GM03348 (cell line): ENCODE results near the gene SPOPL.
"Not testable (repeated sequence)": the region's sequence is repeated elsewhere in the genome, so short reads cannot be mapped to it uniquely, and the experiment has no call there.

Experiments
- DNase-seq: peaks from one replicate; pipeline ENCODE4 v3.0.0; 2012; ENCODE audit warnings: low spot score

SPOPL gene

GRCh38 chr2:138501425-138502254 lies at the start of gene SPOPL:
Gene SPOPL (plus strand): TSS chr2:138501770. CDS start chr2:138550217, 48,447 bp downstream.
- peak; percentile 99 for DNase-seq

- DNase-seq, result no peak
Measured at GRCh38 chr2:138452324-138452723, 49.2 kb upstream of the SPOPL start.

- DNase-seq, result no peak
Measured at GRCh38 chr2:138453815-138454214, 47.8 kb upstream of the SPOPL start.

- no peak for DNase-seq
Measured at GRCh38 chr2:138454761-138455160, 46.8 kb upstream of the SPOPL start.

GRCh38 chr2:138455275-138455674 lies 46.3 kb upstream of the SPOPL start:
- no peak for DNase-seq

GRCh38 chr2:138455691-138456090 lies 45.9 kb upstream of the SPOPL start:
- DNase-seq, result no peak

GRCh38 chr2:138462689-138463088 lies 38.9 kb upstream of the SPOPL start:
- DNase-seq, result not testable (repeated sequence)

GRCh38 chr2:138468617-138469016 lies 33.0 kb upstream of the SPOPL start:
- DNase-seq, result no peak

- no peak for DNase-seq
Measured at GRCh38 chr2:138469411-138469810, 32.2 kb upstream of the SPOPL start.

- no peak for DNase-seq
Measured at GRCh38 chr2:138470941-138471340, 30.6 kb upstream of the SPOPL start.

- DNase-seq, result no peak
Measured at GRCh38 chr2:138474100-138474825, 27.3 kb upstream of the SPOPL start.

- DNase-seq, result no peak
Measured at GRCh38 chr2:138475277-138475776, 26.2 kb upstream of the SPOPL start.

- no peak for DNase-seq
Measured at GRCh38 chr2:138476186-138476585, 25.4 kb upstream of the SPOPL start.

GRCh38 chr2:138476940-138477339 lies 24.6 kb upstream of the SPOPL start:
- DNase-seq, result no peak

GRCh38 chr2:138482796-138483195 lies 18.8 kb upstream of the SPOPL start:
- DNase-seq, result not testable (repeated sequence)

- DNase-seq, result no peak
Measured at GRCh38 chr2:138485019-138485418, 16.6 kb upstream of the SPOPL start.

- DNase-seq, result no peak
Measured at GRCh38 chr2:138486363-138487198, 15.0 kb upstream of the SPOPL start.

GRCh38 chr2:138490673-138491494 lies 10.7 kb upstream of the SPOPL start:
- DNase-seq, result no peak

- DNase-seq, result no peak
Measured at GRCh38 chr2:138491495-138491862, 10.1 kb upstream of the SPOPL start.

GRCh38 chr2:138492160-138492559 lies 9.4 kb upstream of the SPOPL start:
- DNase-seq, result no peak

GRCh38 chr2:138493334-138493733 lies 8.2 kb upstream of the SPOPL start:
- DNase-seq, result no peak
